Upper lobe of left lung (tissue), 6 donors: ENCODE measurements around the gene CCDC159. TPM values are rescaled to one million over a fixed set of nuclear protein-coding genes. Genes with fewer than 3 reads are reported as not detected.
A peak's percentile ranks its signal among the peaks of the same experiment; 100 is the strongest.
"Not testable (repeated sequence)": the region's sequence is repeated elsewhere in the genome, so short reads cannot be mapped to it uniquely, and the experiment has no call there.

Experiments used
- ATAC-seq, 2 donors: fragments of 200-7000 bp; cut with Tn5 transposase; one replicate each; pipeline ENCODE4 v1.9.1; 2022; ENCODE audit warnings: mild to moderate bottlenecking in 2 of 2, moderate library complexity in 2 of 2; ENCODE audit not compliant: low FRiP score in 2 of 2
- DNase-seq, 2 donors: peaks; one replicate each; pipeline ENCODE4 v3.0.0-alpha.2; 2019 to 2020
- H3K27ac ChIP-seq, 4 donors: fragments of 200-600 bp; sonication (generic); one replicate each; pipeline ENCODE4 v1.5.1; 2016 to 2019
- H3K27me3 ChIP-seq, 4 donors: fragments of 200-600 bp; sonication (generic); one replicate each; pipeline ENCODE4 v1.5.1; 2017 to 2019
- H3K36me3 ChIP-seq, 4 donors: fragments of 200-600 bp; sonication (generic); one replicate each; pipeline ENCODE4 v1.5.1; 2016 to 2019
- H3K4me1 ChIP-seq, 4 donors: fragments of 200-600 bp; sonication (generic); one replicate each; pipeline ENCODE4 v1.5.1; 2018 to 2019
- H3K4me3 ChIP-seq, 4 donors: fragments of 200-600 bp; sonication (generic); one replicate each; pipeline ENCODE4 v1.5.1; 2017 to 2019; ENCODE audit warnings: mild to moderate bottlenecking in 2 of 4, moderate library complexity in 1 of 4
- H3K9me3 ChIP-seq, 4 donors: fragments of 200-600 bp; sonication (generic); one replicate each; pipeline ENCODE4 v1.5.1; 2018 to 2019
- EP300 ChIP-seq, 4 donors: sonication (generic); formaldehyde crosslinking; IDR thresholded peaks; one replicate each; pipeline ENCODE4 v1.5.1; 2017; ENCODE audit warnings: antibody characterized with exemption in 4 of 4, control low read depth in 2 of 4
- POLR2A ChIP-seq, 4 donors: fragments of 450-650 bp; IDR thresholded peaks; one replicate each; pipeline ENCODE4 v1.5.1; 2016 to 2017; ENCODE audit warnings: antibody characterized with exemption in 4 of 4, mild to moderate bottlenecking in 2 of 4
- POLR2AphosphoS5 ChIP-seq, 2 donors: sonication (generic); formaldehyde crosslinking; IDR thresholded peaks; one replicate each; pipeline ENCODE4 v1.5.1; 2017; ENCODE audit warnings: antibody characterized with exemption in 2 of 2
- WGBS, 2 donors: methylation state at CpG; one replicate each; pipeline ENCODE4 v1.1.5; 2017 to 2018; 5-methylcytosine and 5-hydroxymethylcytosine counted together
- total RNA-seq, 6 donors: library from RNA; depleted of rRNA in 4 of 6; stranded (reverse); fragments of >200 nt in 4 of 6; gene quantifications; one replicate each; pipeline versions ENCODE4 v1.1.0 to v1.2.1, GENCODE V29; 2016 to 2021
- TF ChIP-seq, protein P1 (sequence below), 6 experiments: fragments of 450-650 bp in 4 of 6; fragments of 200-600 bp in 2 of 6; sonication (generic) in 2 of 6; IDR thresholded peaks; one replicate each; pipeline ENCODE4 v1.5.1; 2016 to 2019; ENCODE audit warnings: antibody characterized with exemption in 6 of 6
- donor health status: DM: no; HTN: no; CAD: no; lungs with moderate emphysema.
- donor health status: DM: no; HTN: yes; CAD: no; lungs with severe emphysema.

The CCDC159 gene
- total RNA-seq, 6 donors from 2014 or later = 17.5 to 176 (median 33.3) TPM

DNA sequence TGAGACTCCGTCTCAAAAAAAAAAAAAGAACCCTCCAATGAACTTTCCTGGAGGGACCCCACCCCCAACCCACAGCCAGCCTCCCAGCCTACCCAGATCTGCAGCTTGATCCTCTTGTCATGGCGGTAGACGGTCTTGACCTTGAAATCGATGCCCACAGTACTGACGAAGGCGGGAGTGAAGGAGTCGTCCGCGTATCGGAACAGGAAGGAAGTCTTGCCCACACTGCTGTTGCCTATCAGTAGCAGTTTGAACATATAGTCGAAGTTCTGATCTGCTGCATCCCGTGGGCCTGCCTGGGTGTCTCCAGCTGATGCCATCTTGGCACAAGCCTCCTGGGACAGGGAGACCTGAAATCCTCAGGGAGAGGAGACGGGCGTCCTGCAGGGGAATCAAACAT lies 9.2 kb upstream of the CCDC159 start:
- ATAC-seq = no peak
- no peak for DNase-seq
- peaks cover 14 to 52% (median 39%) of the 10 kb centered on the region in 4 donors for H3K36me3 ChIP-seq
- H3K4me3 ChIP-seq = no peak overlapping the region
- H3K9me3 ChIP-seq = no peaks in the 10 kb centered on the region
- peak overlapping the region in 1 of 4 donors; percentile 12 for H3K27ac ChIP-seq
- H3K4me1 ChIP-seq = peaks cover 17 to 30% (median 20%) of the 10 kb centered on the region in 4 donors
- TF ChIP-seq POLR2A (IDR thresholded peaks at IDR 0.05) = no peak
- no peaks in the 10 kb centered on the region for H3K27me3 ChIP-seq
- WGBS, 2 donors = 64 to 73% methylated on average over 13 to 14 of the region's 14 CpGs

GRCh38 chr19:11338121-11338520 lies 8.2 kb upstream of the CCDC159 start:
- H3K9me3 ChIP-seq = no peaks in the 10 kb centered on the region
- peaks cover 14 to 46% (median 35%) of the 10 kb centered on the region in 4 donors for H3K36me3 ChIP-seq
- H3K27me3 ChIP-seq = no peaks in the 10 kb centered on the region
- peak overlapping the region; percentile 22 to 96 (median 76) for H3K4me3 ChIP-seq
- 80 to 81% methylated on average over 7 of the region's 7 CpGs for WGBS, 2 donors
- no peak for DNase-seq
- ATAC-seq = no peak
- TF ChIP-seq, protein P1, sequence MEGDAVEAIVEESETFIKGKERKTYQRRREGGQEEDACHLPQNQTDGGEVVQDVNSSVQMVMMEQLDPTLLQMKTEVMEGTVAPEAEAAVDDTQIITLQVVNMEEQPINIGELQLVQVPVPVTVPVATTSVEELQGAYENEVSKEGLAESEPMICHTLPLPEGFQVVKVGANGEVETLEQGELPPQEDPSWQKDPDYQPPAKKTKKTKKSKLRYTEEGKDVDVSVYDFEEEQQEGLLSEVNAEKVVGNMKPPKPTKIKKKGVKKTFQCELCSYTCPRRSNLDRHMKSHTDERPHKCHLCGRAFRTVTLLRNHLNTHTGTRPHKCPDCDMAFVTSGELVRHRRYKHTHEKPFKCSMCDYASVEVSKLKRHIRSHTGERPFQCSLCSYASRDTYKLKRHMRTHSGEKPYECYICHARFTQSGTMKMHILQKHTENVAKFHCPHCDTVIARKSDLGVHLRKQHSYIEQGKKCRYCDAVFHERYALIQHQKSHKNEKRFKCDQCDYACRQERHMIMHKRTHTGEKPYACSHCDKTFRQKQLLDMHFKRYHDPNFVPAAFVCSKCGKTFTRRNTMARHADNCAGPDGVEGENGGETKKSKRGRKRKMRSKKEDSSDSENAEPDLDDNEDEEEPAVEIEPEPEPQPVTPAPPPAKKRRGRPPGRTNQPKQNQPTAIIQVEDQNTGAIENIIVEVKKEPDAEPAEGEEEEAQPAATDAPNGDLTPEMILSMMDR (IDR thresholded peaks at IDR 0.05) = no peak
- TF ChIP-seq POLR2A (IDR thresholded peaks at IDR 0.05) (no peak), EP300 (IDR thresholded peaks at IDR 0.05) (no peak), POLR2AphosphoS5 (IDR thresholded peaks at IDR 0.05) (no peak)
- H3K27ac ChIP-seq = peak overlapping the region; percentile 74 to 94 (median 92)
- H3K4me1 ChIP-seq = peaks cover 17 to 30% (median 20%) of the 10 kb centered on the region in 4 donors

- peak in 1 of 2 donors; percentile 17 for TF ChIP-seq POLR2AphosphoS5 (IDR thresholded peaks at IDR 0.05)
- TF ChIP-seq, protein P1 (IDR thresholded peaks at IDR 0.05) = no peak
- no peak for TF ChIP-seq EP300 (IDR thresholded peaks at IDR 0.05)
- Histone ChIP-seq H3K9me3 (no peaks in the 10 kb centered on the region), H3K4me1 (peaks cover 17 to 31% (median 20%) of the 10 kb centered on the region in 4 donors), H3K36me3 (peaks cover 8 to 41% (median 29%) of the 10 kb centered on the region in 4 donors), H3K27me3 (no peaks in the 10 kb centered on the region), H3K4me3 (peak overlapping the region; percentile 70 to 99 (median 89)), H3K27ac (peak overlapping the region; percentile 74 to 94 (median 92))
- DNase-seq (peak; percentile 63 to 68), ATAC-seq (peak; percentile 48 to 49)
- 19 to 26% methylated on average over 18 to 20 of the region's 21 CpGs for WGBS, 2 donors
Measured at GRCh38 chr19:11338569-11339253, 7.6 kb upstream of the CCDC159 start.

GRCh38 chr19:11339254-11340098 lies 6.8 kb upstream of the CCDC159 start, which contains the start of gene RAB3D:
Gene RAB3D, minus strand, starts transcription at chr19:11339657. Its CDS starts 2,258 bp downstream, at chr19:11337399.
- H3K27ac ChIP-seq = peak within 1 kb of the TSS; percentile 74 to 94 (median 92)
- 6 to 16% methylated on average over 13 to 44 of the region's 53 CpGs for WGBS, 2 donors
- no peaks in the 10 kb centered on the region for H3K27me3 ChIP-seq
- TF ChIP-seq POLR2AphosphoS5 (IDR thresholded peaks at IDR 0.05) (peak; percentile 68 to 88), EP300 (IDR thresholded peaks at IDR 0.05) (peak in 1 of 4 donors; percentile 6), POLR2A (IDR thresholded peaks at IDR 0.05) (peak in 2 of 4 donors; percentile 32 to 82)
- TF ChIP-seq, protein P1 (IDR thresholded peaks at IDR 0.05) = no peak
- H3K4me3 ChIP-seq = peak within 1 kb of the TSS; percentile 70 to 99 (median 89)
- H3K36me3 ChIP-seq = peaks cover 2 to 33% (median 23%) of the 10 kb centered on the region in 4 donors
- peaks cover 25 to 39% (median 27%) of the 10 kb centered on the region in 4 donors for H3K4me1 ChIP-seq
- DNase-seq (peak; percentile 95 to 96), ATAC-seq (peak; percentile 95 to 97)
- no peaks in the 10 kb centered on the region for H3K9me3 ChIP-seq

- Histone ChIP-seq H3K36me3 (peaks cover 0 to 27% (median 17%) of the 10 kb centered on the region in 4 donors), H3K27ac (peak overlapping the region in 3 of 4 donors; percentile 89 to 94 (median 94)), H3K4me1 (peaks cover 31 to 45% (median 33%) of the 10 kb centered on the region in 4 donors), H3K4me3 (peak overlapping the region in 2 of 4 donors; percentile 70 to 96)
- DNase-seq, ATAC-seq, H3K9me3 ChIP-seq, H3K27me3 ChIP-seq: not testable (repeated sequence)
- WGBS, 2 donors = 82 to 87% methylated on average over 8 of the region's 8 CpGs
Measured at GRCh38 chr19:11340099-11340467, 6.2 kb upstream of the CCDC159 start.
